Ishikawa (cell line): ENCODE measurements around the gene SLK.

Source experiments
- CEBPB ChIP-seq: IDR thresholded peaks from 2 replicates; pipeline ENCODE4 v1.6.1; 2012
- CREB1 ChIP-seq: IDR thresholded peaks from 2 replicates; pipeline ENCODE4 v1.6.1; 2012; ENCODE audit warnings: low read depth
- EGR1 ChIP-seq: IDR thresholded peaks from 2 replicates; pipeline ENCODE4 v1.6.1; 2012
- EP300 ChIP-seq: IDR thresholded peaks from 2 replicates; pipeline ENCODE4 v1.6.1; 2012; ENCODE audit warnings: borderline replicate concordance
- FOXM1 ChIP-seq: IDR thresholded peaks from 2 replicates; pipeline ENCODE4 v1.6.1; 2012; ENCODE audit warnings: low read depth, borderline replicate concordance
- MAX ChIP-seq: IDR thresholded peaks from 2 replicates; pipeline ENCODE4 v1.6.1; 2012
- RAD21 ChIP-seq: IDR thresholded peaks from 2 replicates; pipeline ENCODE4 v1.6.1; 2012; ENCODE audit warnings: low read depth
- TAF1 ChIP-seq: IDR thresholded peaks from 2 replicates; pipeline ENCODE4 v1.6.1; 2012; ENCODE audit warnings: low read depth, mild to moderate bottlenecking
- YY1 ChIP-seq: IDR thresholded peaks from 2 replicates; pipeline ENCODE4 v1.6.1; 2012; ENCODE audit warnings: low read depth
- ZBTB7A ChIP-seq: IDR thresholded peaks from 2 replicates; pipeline ENCODE4 v1.6.1; 2012; ENCODE audit warnings: low read depth

GRCh38 chr10:104028146-104028545, 61.2 kb downstream of the SLK start:
- no peak for TF ChIP-seq CEBPB
- TF ChIP-seq RAD21, result no peak
- no peak for TF ChIP-seq EGR1
- TF ChIP-seq TAF1, result no peak
- TF ChIP-seq EP300, result no peak
- TF ChIP-seq MAX, result no peak
- no peak for TF ChIP-seq CREB1
- TF ChIP-seq ZBTB7A, result no peak
- TF ChIP-seq YY1, result no peak
- no peak for TF ChIP-seq FOXM1
